ENCODE results near the gene HSPA12A. TPM values are rescaled to one million over a fixed set of nuclear protein-coding genes. Genes with fewer than 3 reads are reported as not detected.

HSPA12A gene
- total RNA-seq, 4 donors from 2014 or later = 16.4 to 24.5 (median 22.2) TPM

DNA sequence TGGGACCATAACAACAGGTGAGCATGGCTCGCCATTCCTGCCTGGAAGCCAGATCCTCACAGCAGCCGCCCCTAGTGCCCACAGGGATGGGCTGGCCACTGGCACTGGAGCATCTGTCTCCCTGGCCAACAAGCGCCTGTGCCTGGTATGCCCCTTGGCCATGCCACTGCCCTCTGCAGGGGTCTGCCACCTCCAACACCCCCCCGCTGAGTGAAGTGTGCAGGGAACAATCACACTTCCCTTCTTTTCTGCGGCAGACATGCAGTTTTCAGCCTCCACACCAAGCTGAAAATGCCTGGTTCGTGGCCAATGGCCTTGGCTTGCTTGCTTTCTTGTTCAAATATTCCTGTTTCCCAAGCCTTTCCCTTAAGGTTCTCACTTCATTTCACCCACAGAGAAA is 50.7 kb downstream of the HSPA12A start:
- intact Hi-C loops (cut with DNase I) = no loop called here
- 58% methylated on average over 4 of the region's 6 CpGs for WGBS
- Histone ChIP-seq H3K4me1 (peaks cover 51 to 62% (median 59%) of the 10 kb centered on the region in 4 donors), H3K4me3 (no peak overlapping the region), H3K27me3 (no peaks in the 10 kb centered on the region), H3K36me3 (peaks cover 0 to 5% (median 0%) of the 10 kb centered on the region in 4 donors), H3K27ac (replicated peaks in 1 of 4) (peak overlapping the region in 3 of 4 donors; percentile 9 to 48 (median 48)), H3K9me3 (no peaks in the 10 kb centered on the region)
- DNase-seq (ENCODE audit: extremely low spot score) = no peak
- TF ChIP-seq EP300 (IDR thresholded peaks at IDR 0.05) (no peak), POLR2A (IDR thresholded peaks at IDR 0.05; ENCODE audit: low read depth) (no peak), POLR2AphosphoS5 (IDR thresholded peaks at IDR 0.05) (no peak)
- TF ChIP-seq, protein P1, sequence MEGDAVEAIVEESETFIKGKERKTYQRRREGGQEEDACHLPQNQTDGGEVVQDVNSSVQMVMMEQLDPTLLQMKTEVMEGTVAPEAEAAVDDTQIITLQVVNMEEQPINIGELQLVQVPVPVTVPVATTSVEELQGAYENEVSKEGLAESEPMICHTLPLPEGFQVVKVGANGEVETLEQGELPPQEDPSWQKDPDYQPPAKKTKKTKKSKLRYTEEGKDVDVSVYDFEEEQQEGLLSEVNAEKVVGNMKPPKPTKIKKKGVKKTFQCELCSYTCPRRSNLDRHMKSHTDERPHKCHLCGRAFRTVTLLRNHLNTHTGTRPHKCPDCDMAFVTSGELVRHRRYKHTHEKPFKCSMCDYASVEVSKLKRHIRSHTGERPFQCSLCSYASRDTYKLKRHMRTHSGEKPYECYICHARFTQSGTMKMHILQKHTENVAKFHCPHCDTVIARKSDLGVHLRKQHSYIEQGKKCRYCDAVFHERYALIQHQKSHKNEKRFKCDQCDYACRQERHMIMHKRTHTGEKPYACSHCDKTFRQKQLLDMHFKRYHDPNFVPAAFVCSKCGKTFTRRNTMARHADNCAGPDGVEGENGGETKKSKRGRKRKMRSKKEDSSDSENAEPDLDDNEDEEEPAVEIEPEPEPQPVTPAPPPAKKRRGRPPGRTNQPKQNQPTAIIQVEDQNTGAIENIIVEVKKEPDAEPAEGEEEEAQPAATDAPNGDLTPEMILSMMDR (IDR thresholded peaks at IDR 0.05) = no peak

DNA sequence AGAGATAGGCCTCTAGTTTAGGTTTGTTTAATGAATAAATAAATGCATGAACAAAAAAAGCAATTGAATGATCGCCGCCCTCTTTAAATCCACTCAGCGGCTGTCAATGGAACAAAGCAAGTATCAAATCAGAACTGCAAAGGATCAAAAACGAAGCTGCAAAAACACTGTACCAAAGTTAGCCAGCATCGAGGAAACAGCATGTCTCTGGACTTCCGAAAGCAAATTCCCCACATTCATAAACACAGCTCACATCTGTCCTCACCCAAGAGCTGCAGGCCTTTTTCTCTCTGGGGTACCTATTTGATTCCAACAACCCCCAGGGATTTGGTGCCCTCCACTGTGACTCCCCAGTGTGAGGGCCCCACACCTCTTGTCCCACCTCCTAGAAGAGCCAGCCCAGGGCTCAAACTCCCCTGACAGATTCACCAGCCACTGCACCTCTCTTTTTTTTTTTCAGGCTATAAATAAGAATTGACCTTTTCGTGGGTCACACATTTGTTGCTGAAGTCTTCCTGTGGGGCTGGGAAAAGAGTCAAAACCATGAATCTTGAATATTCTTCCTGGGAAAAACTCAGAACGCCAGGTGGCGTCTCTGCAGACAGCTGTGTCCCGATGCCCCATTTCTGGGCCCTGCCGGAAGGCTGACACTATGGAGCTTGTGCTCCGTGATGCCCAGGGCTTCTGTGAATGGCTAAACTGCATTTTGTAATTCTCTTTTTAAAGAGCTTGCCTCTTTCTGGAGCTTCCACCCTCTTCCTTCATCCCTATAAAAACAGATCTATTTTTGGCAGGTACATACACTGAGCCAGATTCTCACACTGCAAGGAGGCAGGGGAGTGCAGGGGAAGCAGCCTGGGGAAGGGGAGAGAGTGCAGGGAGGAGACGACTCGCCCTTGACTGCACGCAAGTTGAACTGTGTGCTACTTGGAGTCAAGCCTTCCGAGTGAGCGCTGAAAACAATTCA is 51.7 kb downstream of the HSPA12A start:
- no peak for DNase-seq (ENCODE audit: extremely low spot score)
- Histone ChIP-seq H3K9me3 (no peaks in the 10 kb centered on the region), H3K27ac (replicated peaks in 1 of 4) (peak overlapping the region in 3 of 4 donors; percentile 9 to 48 (median 48)), H3K4me1 (peaks cover 51 to 62% (median 59%) of the 10 kb centered on the region in 4 donors), H3K4me3 (no peak overlapping the region), H3K36me3 (peaks cover 0 to 7% (median 2%) of the 10 kb centered on the region in 4 donors), H3K27me3 (no peaks in the 10 kb centered on the region)
- intact Hi-C loops (cut with DNase I) = no loop called here
- TF ChIP-seq, protein P1 (IDR thresholded peaks at IDR 0.05) = peak in 2 of 3 experiments; percentile 38 to 45
- no peak for TF ChIP-seq POLR2A (IDR thresholded peaks at IDR 0.05; ENCODE audit: low read depth)
- 46% methylated on average over 17 of the region's 17 CpGs for WGBS

DNA sequence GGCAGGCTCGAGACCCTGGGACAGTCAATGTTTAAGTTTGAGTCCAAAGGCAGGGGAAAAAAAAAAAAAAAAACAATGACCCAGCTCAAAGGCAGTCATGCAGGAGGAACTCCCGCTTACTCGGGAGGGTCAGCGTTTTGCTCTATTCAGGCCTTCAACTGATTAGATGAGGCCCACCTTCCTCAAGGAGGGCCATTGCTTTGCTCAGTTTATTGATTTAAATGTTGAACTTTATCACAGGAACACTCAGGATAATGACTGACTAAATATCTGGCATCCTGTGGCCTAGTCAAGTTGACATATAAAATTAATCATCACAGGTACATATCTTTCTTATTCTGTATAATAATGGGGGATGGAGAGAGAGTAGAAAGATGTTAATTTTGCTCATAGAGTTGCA is 52.6 kb downstream of the HSPA12A start:
- Histone ChIP-seq H3K4me3 (no peak overlapping the region), H3K27me3 (no peaks in the 10 kb centered on the region), H3K36me3 (peaks cover 0 to 7% (median 4%) of the 10 kb centered on the region in 4 donors), H3K9me3 (no peaks in the 10 kb centered on the region), H3K27ac (replicated peaks in 1 of 4) (no peak overlapping the region), H3K4me1 (peaks cover 51 to 59% (median 57%) of the 10 kb centered on the region in 4 donors)
- no peak for DNase-seq (ENCODE audit: extremely low spot score)
- intact Hi-C loops (cut with DNase I) = loop anchor here (10.0 kb wide), 1 partner anchor 485 kb away; no protein-coding TSS in a partner anchor
- 92% methylated on average over 4 of the region's 4 CpGs for WGBS
- TF ChIP-seq EP300 (IDR thresholded peaks at IDR 0.05) (no peak), POLR2AphosphoS5 (IDR thresholded peaks at IDR 0.05) (no peak), POLR2A (IDR thresholded peaks at IDR 0.05; ENCODE audit: low read depth) (no peak)
- TF ChIP-seq, protein P1 (IDR thresholded peaks at IDR 0.05) = no peak

DNA sequence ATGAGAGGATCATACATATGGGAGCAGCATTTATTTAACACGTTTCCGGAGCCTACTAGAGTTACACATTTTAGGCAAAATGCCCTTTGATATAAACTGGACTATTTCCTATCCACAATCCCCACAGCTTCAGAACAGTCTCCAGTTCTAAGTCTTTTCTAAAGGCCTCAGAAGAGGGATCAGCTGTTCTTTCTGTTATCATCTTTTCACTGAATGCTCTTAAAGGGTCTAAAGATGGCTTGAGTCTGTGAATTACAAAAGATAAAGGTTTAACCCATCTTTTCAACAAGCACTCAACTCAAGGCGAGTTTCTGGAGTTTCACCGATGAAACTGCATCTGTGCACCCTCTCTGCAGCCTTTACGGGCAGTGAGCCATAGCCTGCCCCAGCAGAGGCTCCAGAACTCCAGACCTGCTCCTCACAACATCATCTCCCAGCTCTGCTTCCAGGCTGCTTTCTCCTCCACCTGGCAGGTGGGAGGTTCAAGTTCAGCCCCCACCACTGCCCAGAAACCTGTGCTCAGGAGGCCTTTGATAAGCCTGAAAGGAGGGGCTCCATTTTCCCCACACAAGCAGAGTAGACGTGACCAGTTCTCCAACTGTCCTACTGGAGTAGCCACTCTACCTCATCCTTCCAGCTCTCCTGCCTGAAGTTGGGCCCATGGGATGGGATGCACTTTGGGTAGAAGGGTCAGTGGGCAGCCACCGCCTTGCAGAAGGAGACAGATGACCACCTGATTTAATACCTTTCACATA is 53.4 kb downstream of the HSPA12A start:
- WGBS = 60% methylated on average over 7 of the region's 7 CpGs
- H3K36me3 ChIP-seq = peaks cover 0 to 10% (median 6%) of the 10 kb centered on the region in 4 donors
- peaks cover 45 to 51% (median 49%) of the 10 kb centered on the region in 4 donors for H3K4me1 ChIP-seq
- no peaks in the 10 kb centered on the region for H3K9me3 ChIP-seq
- intact Hi-C loops (cut with DNase I) = loop anchor here (10.0 kb wide), 1 partner anchor 486 kb away; no protein-coding TSS in a partner anchor
- H3K27me3 ChIP-seq = no peaks in the 10 kb centered on the region
- TF ChIP-seq POLR2A (IDR thresholded peaks at IDR 0.05; ENCODE audit: low read depth) (no peak), EP300 (IDR thresholded peaks at IDR 0.05) (no peak), POLR2AphosphoS5 (IDR thresholded peaks at IDR 0.05) (no peak)
- TF ChIP-seq, protein P1 (IDR thresholded peaks at IDR 0.05) = no peak
- H3K27ac ChIP-seq (replicated peaks in 1 of 4) = peak overlapping the region; percentile 0 to 61 (median 18)
- no peak for DNase-seq (ENCODE audit: extremely low spot score)
- H3K4me3 ChIP-seq = no peak overlapping the region

All from esophagus muscularis mucosa (tissue), 4 donors.